ENCODE data around the gene GLUL.

GRCh38 chr1:182337736-182338571 is 53.6 kb downstream of the GLUL start:
- TF ChIP-seq, protein P1, sequence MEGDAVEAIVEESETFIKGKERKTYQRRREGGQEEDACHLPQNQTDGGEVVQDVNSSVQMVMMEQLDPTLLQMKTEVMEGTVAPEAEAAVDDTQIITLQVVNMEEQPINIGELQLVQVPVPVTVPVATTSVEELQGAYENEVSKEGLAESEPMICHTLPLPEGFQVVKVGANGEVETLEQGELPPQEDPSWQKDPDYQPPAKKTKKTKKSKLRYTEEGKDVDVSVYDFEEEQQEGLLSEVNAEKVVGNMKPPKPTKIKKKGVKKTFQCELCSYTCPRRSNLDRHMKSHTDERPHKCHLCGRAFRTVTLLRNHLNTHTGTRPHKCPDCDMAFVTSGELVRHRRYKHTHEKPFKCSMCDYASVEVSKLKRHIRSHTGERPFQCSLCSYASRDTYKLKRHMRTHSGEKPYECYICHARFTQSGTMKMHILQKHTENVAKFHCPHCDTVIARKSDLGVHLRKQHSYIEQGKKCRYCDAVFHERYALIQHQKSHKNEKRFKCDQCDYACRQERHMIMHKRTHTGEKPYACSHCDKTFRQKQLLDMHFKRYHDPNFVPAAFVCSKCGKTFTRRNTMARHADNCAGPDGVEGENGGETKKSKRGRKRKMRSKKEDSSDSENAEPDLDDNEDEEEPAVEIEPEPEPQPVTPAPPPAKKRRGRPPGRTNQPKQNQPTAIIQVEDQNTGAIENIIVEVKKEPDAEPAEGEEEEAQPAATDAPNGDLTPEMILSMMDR (IDR thresholded peaks at IDR 0.05): no peak
- no peak for TF ChIP-seq POLR2A (IDR thresholded peaks at IDR 0.05)
